Activated B cell treated with CpG ODN at 0.5 μM for 24 hours (primary cell): ENCODE measurements around the gene ZNF431. TPM values are rescaled to one million over a fixed set of nuclear protein-coding genes. Genes with fewer than 3 reads are reported as not detected.

Experiments
- ATAC-seq: fragments of 200-7000 bp; cut with Tn5 transposase; one replicate; pipeline ENCODE4 v1.10.0; 2021; ENCODE audit warnings: low read depth, mild to moderate bottlenecking, moderate library complexity
- CTCF ChIA-PET: fragments of 350-600 bp; sonication (Branson Sonifier 250); formaldehyde crosslinking; loops from one replicate; lab custom pipeline; 2021; ENCODE audit warnings: antibody characterized with exemption; lab: Charles Lee
- POLR2A ChIA-PET: fragments of 350-600 bp; sonication (Branson Sonifier 250); formaldehyde crosslinking; loops from one replicate; lab custom pipeline; 2021; ENCODE audit warnings: antibody characterized with exemption; lab: Charles Lee
- DNase-seq: peaks from one replicate; pipeline ENCODE4 v3.0.0; 2022
- H3K27ac Mint-ChIP-seq: one replicate; pipeline ENCODE4 v1.8.0; 2020; ENCODE audit warnings: mixed read lengths
- H3K27me3 Mint-ChIP-seq: one replicate; pipeline ENCODE4 v1.8.0; 2021; ENCODE audit warnings: mixed read lengths
- H3K36me3 Mint-ChIP-seq: one replicate; pipeline ENCODE4 v1.8.0; 2021; ENCODE audit warnings: low read depth, mixed read lengths
- H3K4me1 Mint-ChIP-seq: one replicate; pipeline ENCODE4 v1.8.0; 2021; ENCODE audit warnings: mixed read lengths
- H3K4me3 Mint-ChIP-seq: one replicate; pipeline ENCODE4 v1.8.0; 2020; ENCODE audit warnings: mild to moderate bottlenecking, mixed read lengths
- H3K9me3 Mint-ChIP-seq: one replicate; pipeline ENCODE4 v1.8.0; 2020; ENCODE audit warnings: mixed read lengths
- intact Hi-C: fragments of 100-400 bp; cut with micrococcal nuclease; formaldehyde crosslinking; loops from one replicate; pipeline ENCODE4 v1.15.1; 2024
- total RNA-seq: library from RNA; stranded (reverse); gene quantifications from 2 replicates; pipeline ENCODE4 v1.2.3, GENCODE V29; 2022
- TF ChIP-seq, protein P1 (sequence below): fragments of 200-600 bp; IDR thresholded peaks from one replicate; pipeline ENCODE4 v1.8.0; 2022; ENCODE audit warnings: antibody characterized with exemption, mild to moderate bottlenecking

ZNF431 gene
- total RNA-seq, 1 donor from 2014 or later = 34.9 TPM

DNA sequence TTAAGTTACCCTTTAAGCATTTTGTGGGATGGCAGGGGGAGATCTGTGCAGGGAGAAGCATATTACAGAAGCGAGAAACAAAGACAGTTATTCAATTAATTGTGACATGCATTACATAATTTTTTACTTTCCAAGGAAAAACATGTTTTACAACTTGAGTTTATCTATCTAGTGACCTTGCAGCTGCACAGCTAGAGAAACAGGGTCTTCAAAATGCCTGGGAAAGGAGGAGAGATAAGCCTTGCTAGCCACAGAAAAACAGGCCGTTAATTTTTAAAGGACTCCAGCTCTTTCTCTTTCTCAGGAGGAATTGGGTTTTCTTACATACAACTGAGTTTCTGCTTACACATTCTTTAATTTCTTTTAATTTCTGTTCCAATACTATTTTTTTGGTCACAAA is 14.8 kb upstream of the ZNF431 start:
- TF ChIP-seq, protein P1, sequence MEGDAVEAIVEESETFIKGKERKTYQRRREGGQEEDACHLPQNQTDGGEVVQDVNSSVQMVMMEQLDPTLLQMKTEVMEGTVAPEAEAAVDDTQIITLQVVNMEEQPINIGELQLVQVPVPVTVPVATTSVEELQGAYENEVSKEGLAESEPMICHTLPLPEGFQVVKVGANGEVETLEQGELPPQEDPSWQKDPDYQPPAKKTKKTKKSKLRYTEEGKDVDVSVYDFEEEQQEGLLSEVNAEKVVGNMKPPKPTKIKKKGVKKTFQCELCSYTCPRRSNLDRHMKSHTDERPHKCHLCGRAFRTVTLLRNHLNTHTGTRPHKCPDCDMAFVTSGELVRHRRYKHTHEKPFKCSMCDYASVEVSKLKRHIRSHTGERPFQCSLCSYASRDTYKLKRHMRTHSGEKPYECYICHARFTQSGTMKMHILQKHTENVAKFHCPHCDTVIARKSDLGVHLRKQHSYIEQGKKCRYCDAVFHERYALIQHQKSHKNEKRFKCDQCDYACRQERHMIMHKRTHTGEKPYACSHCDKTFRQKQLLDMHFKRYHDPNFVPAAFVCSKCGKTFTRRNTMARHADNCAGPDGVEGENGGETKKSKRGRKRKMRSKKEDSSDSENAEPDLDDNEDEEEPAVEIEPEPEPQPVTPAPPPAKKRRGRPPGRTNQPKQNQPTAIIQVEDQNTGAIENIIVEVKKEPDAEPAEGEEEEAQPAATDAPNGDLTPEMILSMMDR = no peak
- intact Hi-C loops = no loop called here
- Mint-ChIP-seq H3K27me3 (no peaks in the 10 kb centered on the region), H3K27ac (no peak overlapping the region), H3K4me1 (no peaks in the 10 kb centered on the region), H3K4me3 (no peak overlapping the region), H3K9me3 (peaks cover 10% of the 10 kb centered on the region), H3K36me3 (peaks cover 3% of the 10 kb centered on the region)
- POLR2A ChIA-PET = no interaction called here
- no peak for DNase-seq
- CTCF ChIA-PET = no interaction called here
- no peak for ATAC-seq

DNA sequence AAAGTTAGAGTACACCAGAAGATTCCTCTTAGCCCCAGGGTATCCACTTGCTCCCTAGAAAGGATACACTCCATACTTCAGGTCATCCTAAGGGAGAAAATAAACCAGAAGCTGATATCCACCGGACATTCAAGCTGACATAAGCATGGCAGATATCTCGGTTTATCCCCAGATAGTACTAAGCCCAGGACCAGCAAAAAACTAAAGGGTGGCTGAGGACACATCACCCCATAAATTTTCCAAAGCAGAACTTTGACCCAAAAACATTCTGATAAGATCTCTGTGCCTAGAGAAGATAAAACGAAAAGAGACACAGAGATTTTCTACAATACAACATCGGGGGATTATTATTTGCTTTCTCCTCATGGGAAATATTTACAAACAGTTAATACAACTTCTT is 13.9 kb upstream of the ZNF431 start:
- no peaks in the 10 kb centered on the region for H3K27me3 Mint-ChIP-seq
- H3K4me1 Mint-ChIP-seq = no peaks in the 10 kb centered on the region
- POLR2A ChIA-PET = no interaction called here
- TF ChIP-seq, protein P1 = no peak
- DNase-seq (no peak), ATAC-seq (no peak)
- CTCF ChIA-PET = no interaction called here
- intact Hi-C loops = no loop called here
- no peak overlapping the region for H3K4me3 Mint-ChIP-seq
- H3K36me3 Mint-ChIP-seq = no peaks in the 10 kb centered on the region
- peaks cover 10% of the 10 kb centered on the region for H3K9me3 Mint-ChIP-seq
- no peak overlapping the region for H3K27ac Mint-ChIP-seq

DNA sequence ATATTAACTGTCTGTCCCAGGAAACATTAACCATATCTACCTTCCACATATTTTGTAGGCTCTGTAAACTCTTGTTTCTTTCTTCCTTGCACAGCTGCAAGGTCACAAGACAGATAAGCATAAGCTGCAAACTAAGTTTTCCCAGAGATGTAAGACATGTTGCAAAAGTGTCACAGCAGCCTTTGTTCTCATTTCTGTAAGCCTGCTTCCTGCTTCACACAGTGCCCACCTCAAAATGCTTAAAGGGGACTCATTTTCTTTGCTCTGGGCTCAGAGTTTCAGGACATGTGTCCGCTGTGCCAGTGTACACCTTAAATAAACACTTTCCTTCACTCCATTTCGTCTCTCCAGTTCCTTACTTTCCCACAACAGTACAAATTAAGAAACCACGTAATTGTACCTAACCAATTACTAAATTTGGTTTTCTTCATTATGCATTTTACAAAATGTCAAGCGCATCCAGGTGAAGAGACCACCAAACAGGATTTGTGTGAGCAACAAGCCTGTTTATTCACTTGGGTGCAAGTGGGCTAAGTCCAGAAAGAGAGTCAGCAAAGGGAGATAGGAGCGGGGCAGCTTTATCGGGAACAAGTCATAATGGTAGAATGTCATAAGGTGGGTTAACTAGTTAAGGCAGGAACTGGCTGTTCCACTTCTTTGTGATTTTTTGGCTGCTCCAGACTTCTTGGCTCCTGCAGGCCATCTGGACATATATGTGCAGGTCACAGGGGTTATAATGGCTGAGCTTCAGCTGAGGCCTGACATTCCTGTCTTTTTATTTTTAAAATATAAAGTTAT is 12.7 kb upstream of the ZNF431 start:
- ChIA-PET CTCF (no interaction called here), POLR2A (no interaction called here)
- Mint-ChIP-seq H3K4me1 (no peaks in the 10 kb centered on the region), H3K27ac (no peak overlapping the region), H3K36me3 (no peaks in the 10 kb centered on the region), H3K9me3 (peaks cover 10% of the 10 kb centered on the region), H3K27me3 (peaks cover 8% of the 10 kb centered on the region), H3K4me3 (no peak overlapping the region)
- TF ChIP-seq, protein P1 = no peak
- no peak for ATAC-seq
- DNase-seq = no peak
- intact Hi-C loops = no loop called here

GRCh38 chr19:21130097-21130775 is 11.6 kb upstream of the ZNF431 start:
- ChIA-PET CTCF (no interaction called here), POLR2A (no interaction called here)
- H3K36me3 Mint-ChIP-seq = no peaks in the 10 kb centered on the region
- H3K27me3 Mint-ChIP-seq = peaks cover 9% of the 10 kb centered on the region
- no peak overlapping the region for H3K4me3 Mint-ChIP-seq
- peaks cover 10% of the 10 kb centered on the region for H3K9me3 Mint-ChIP-seq
- TF ChIP-seq, protein P1 = no peak
- ATAC-seq (no peak), DNase-seq (no peak)
- H3K27ac Mint-ChIP-seq = no peak overlapping the region
- intact Hi-C loops = no loop called here
- no peaks in the 10 kb centered on the region for H3K4me1 Mint-ChIP-seq

DNA sequence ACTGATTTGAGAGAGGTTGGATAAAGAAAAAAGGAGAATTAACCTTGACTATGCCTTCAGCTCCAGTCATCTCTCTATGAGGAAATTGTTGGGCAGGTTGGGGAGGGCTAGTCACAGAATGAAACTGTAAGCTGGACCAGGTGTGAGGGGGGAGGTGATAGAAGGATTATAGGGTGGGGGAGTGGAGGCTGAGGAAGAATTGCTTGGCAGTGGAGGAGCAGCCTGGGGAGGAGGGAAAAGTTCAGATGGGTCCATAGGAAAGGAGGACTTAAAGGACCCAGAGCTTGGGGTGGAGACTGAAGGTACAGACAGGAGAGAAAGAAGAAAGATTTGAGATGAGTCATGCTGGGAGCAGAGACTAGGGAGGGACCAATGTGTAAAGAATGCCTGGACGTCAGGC is 8.2 kb upstream of the ZNF431 start:
- no peaks in the 10 kb centered on the region for H3K4me1 Mint-ChIP-seq
- ChIA-PET POLR2A (no interaction called here), CTCF (no interaction called here)
- H3K36me3 Mint-ChIP-seq = no peaks in the 10 kb centered on the region
- no peak overlapping the region for H3K4me3 Mint-ChIP-seq
- H3K27ac Mint-ChIP-seq = no peak overlapping the region
- peaks cover 9% of the 10 kb centered on the region for H3K27me3 Mint-ChIP-seq
- TF ChIP-seq, protein P1 = no peak
- ATAC-seq (no peak), DNase-seq (no peak)
- H3K9me3 Mint-ChIP-seq = peaks cover 4% of the 10 kb centered on the region
- intact Hi-C loops = no loop called here
